WTC11 (cell line): ENCODE measurements around the gene GADD45B. TPM values are rescaled to one million over a fixed set of nuclear protein-coding genes. Genes with fewer than 3 reads are reported as not detected.

Experiments
- ATAC-seq: fragments of 200-7000 bp; cut with Tn5 transposase; 2 replicates; pipeline ENCODE4 v1.10.0; 2021; ENCODE audit warnings: mild to moderate bottlenecking, moderate library complexity
- CTCF ChIA-PET: fragments of 300-600 bp; sonication (Branson Sonifier 250); formaldehyde crosslinking; loops from one replicate; lab custom pipeline; 2021; ENCODE audit warnings: antibody characterized with exemption; lab: Charles Lee
- POLR2A ChIA-PET: fragments of 350-600 bp; sonication (Branson Sonifier 250); formaldehyde crosslinking; loops from one replicate; lab custom pipeline; 2021; ENCODE audit warnings: antibody characterized with exemption; lab: Charles Lee
- DNase-seq: peaks from one replicate; pipeline ENCODE4 v3.0.0; 2021; ENCODE audit warnings: low spot score
- H3K27ac Mint-ChIP-seq: 2 replicates; pipeline ENCODE4 v1.8.0; 2021; ENCODE audit warnings: mixed read lengths
- H3K27me3 Mint-ChIP-seq: 2 replicates; pipeline ENCODE4 v1.8.0; 2021; ENCODE audit warnings: low read depth, mild to moderate bottlenecking, moderate library complexity, mixed read lengths
- H3K36me3 Mint-ChIP-seq: 2 replicates; pipeline ENCODE4 v1.8.0; 2021; ENCODE audit warnings: mixed read lengths
- H3K4me1 Mint-ChIP-seq: 2 replicates; pipeline ENCODE4 v1.8.0; 2022; ENCODE audit warnings: mixed read lengths
- H3K4me3 Mint-ChIP-seq: 2 replicates; pipeline ENCODE4 v1.8.0; 2021; ENCODE audit warnings: mild to moderate bottlenecking, moderate library complexity, mixed read lengths
- H3K9me3 Mint-ChIP-seq: 2 replicates; pipeline ENCODE4 v1.8.0; 2021; ENCODE audit warnings: mixed read lengths
- ARID4B ChIP-seq: sonication (generic); formaldehyde crosslinking; IDR thresholded peaks from 2 replicates; pipeline ENCODE4 v1.8.0; 2023; ENCODE audit warnings: missing genetic modification reagents, mild to moderate bottlenecking, borderline replicate concordance
- CREM ChIP-seq: sonication (generic); formaldehyde crosslinking; IDR thresholded peaks from 2 replicates; pipeline ENCODE4 v1.8.1; 2022; ENCODE audit warnings: mild to moderate bottlenecking, missing genetic modification reagents, moderate library complexity
- CTCF ChIP-seq: fragments of 200-600 bp; IDR thresholded peaks from 2 replicates; pipeline ENCODE4 v1.8.0; 2022; ENCODE audit warnings: antibody characterized with exemption
- ELF4 ChIP-seq: sonication (generic); formaldehyde crosslinking; IDR thresholded peaks from 2 replicates; pipeline ENCODE4 v1.8.1; 2022; ENCODE audit warnings: low read depth, mild to moderate bottlenecking, moderate library complexity, missing genetic modification reagents
- FOXK1 ChIP-seq: sonication (generic); formaldehyde crosslinking; IDR thresholded peaks from 2 replicates; pipeline ENCODE4 v1.8.0; 2022; ENCODE audit warnings: mild to moderate bottlenecking, moderate library complexity, missing genetic modification reagents
- FOXP1 ChIP-seq: sonication (generic); formaldehyde crosslinking; IDR thresholded peaks from 2 replicates; pipeline ENCODE4 v1.8.0; 2022; ENCODE audit warnings: missing genetic modification reagents, mild to moderate bottlenecking, moderate library complexity, borderline replicate concordance
- GABPB1 ChIP-seq: sonication (generic); formaldehyde crosslinking; IDR thresholded peaks from 2 replicates; pipeline ENCODE4 v1.8.1; 2023; ENCODE audit warnings: mild to moderate bottlenecking, missing genetic modification reagents
- HMGXB4 ChIP-seq: sonication (generic); formaldehyde crosslinking; IDR thresholded peaks from 2 replicates; pipeline ENCODE4 v1.8.1; 2023; ENCODE audit warnings: mild to moderate bottlenecking, moderate library complexity, missing genetic modification reagents
- NR1H2 ChIP-seq: sonication (generic); formaldehyde crosslinking; IDR thresholded peaks from 2 replicates; pipeline ENCODE4 v1.9.0; 2021; ENCODE audit warnings: mild to moderate bottlenecking, moderate library complexity, missing genetic modification reagents
- OVOL2 ChIP-seq: fragments of 250-450 bp; sonication (Bioruptor Pico); IDR thresholded peaks from 2 replicates; pipeline ENCODE4 v1.9.0; 2021; ENCODE audit warnings: mild to moderate bottlenecking, borderline replicate concordance
- SOX15 ChIP-seq: fragments of 250-450 bp; sonication (Bioruptor Pico); IDR thresholded peaks from 2 replicates; pipeline ENCODE4 v1.9.0; 2021; ENCODE audit warnings: mild to moderate bottlenecking
- SP1 ChIP-seq: sonication (generic); formaldehyde crosslinking; conservative IDR thresholded peaks from 2 replicates; pipeline ENCODE4 v1.8.1; 2022; ENCODE audit warnings: missing genetic modification reagents
- ZBTB43 ChIP-seq: sonication (generic); formaldehyde crosslinking; IDR thresholded peaks from 2 replicates; pipeline ENCODE4 v1.8.1; 2023; ENCODE audit warnings: mild to moderate bottlenecking, missing genetic modification reagents
- ZNF138 ChIP-seq: sonication (generic); formaldehyde crosslinking; conservative IDR thresholded peaks from 2 replicates; pipeline ENCODE4 v1.8.1; 2022; ENCODE audit warnings: mild to moderate bottlenecking, moderate library complexity, missing genetic modification reagents
- ZNF317 ChIP-seq: sonication (generic); formaldehyde crosslinking; IDR thresholded peaks from 2 replicates; pipeline ENCODE4 v1.8.1; 2023; ENCODE audit warnings: low read depth, mild to moderate bottlenecking, moderate library complexity, missing genetic modification reagents, borderline replicate concordance
- ZNF423 ChIP-seq: fragments of 250-450 bp; sonication (Bioruptor Pico); IDR thresholded peaks from 2 replicates; pipeline ENCODE4 v2.1.2; 2022; ENCODE audit warnings: mild to moderate bottlenecking, moderate library complexity
- ZNF671 ChIP-seq: fragments of 250-450 bp; sonication (Bioruptor Pico); IDR thresholded peaks from 2 replicates; pipeline ENCODE4 v1.8.0; 2021; ENCODE audit warnings: mild to moderate bottlenecking
- ZSCAN18 ChIP-seq: fragments of 250-450 bp; sonication (Bioruptor Pico); IDR thresholded peaks from 2 replicates; pipeline ENCODE4 v2.1.2; 2022; ENCODE audit warnings: mild to moderate bottlenecking, moderate library complexity
- total RNA-seq: library from RNA; stranded (reverse); gene quantifications from 3 replicates; pipeline ENCODE4 v1.2.3, GENCODE V29; 2021

The GADD45B gene
- total RNA-seq, 1 experiment from 2014 or later, result 17.9 TPM

- DNase-seq, result peak; percentile 92
Observed at GRCh38 chr19:2474232-2475017, 1.5 kb upstream of the GADD45B start.

More at GRCh38 chr19:2474232-2475017, 1.5 kb upstream of the GADD45B start:
- peaks cover 23% of the 10 kb centered on the region for H3K4me1 Mint-ChIP-seq
- ChIA-PET POLR2A (interaction anchor here (0.6 to 4.1 kb wide), 3 partner anchors 11 to 137 kb away, joined by 7 to 59 read pairs (median 39); no protein-coding TSS in a partner anchor), CTCF (interaction anchor here (0.7 to 5.4 kb wide), 11 partner anchors 9 to 163 kb away, joined by 4 to 110 read pairs (median 11); no protein-coding TSS in a partner anchor)
- peak overlapping the region; percentile 93 for H3K4me3 Mint-ChIP-seq
- no peaks in the 10 kb centered on the region for H3K36me3 Mint-ChIP-seq
- TF ChIP-seq CTCF (peak; percentile 95), OVOL2 (CRISPR knock-in tag) (no peak), FOXP1 (CRISPR knock-in tag) (peak; percentile 78; the same call in 1 of the 2 replicates), ZNF671 (CRISPR knock-in tag) (no peak), ZNF423 (CRISPR knock-in tag) (peak; percentile 25; the same call in 1 of the 2 replicates), ARID4B (CRISPR knock-in tag) (peak; percentile 28; the same call in 1 of the 2 replicates), HMGXB4 (CRISPR knock-in tag) (peak; percentile 77; the same call in 1 of the 2 replicates), NR1H2 (no peak), ZNF138 (CRISPR knock-in tag) (no peak), ZBTB43 (CRISPR knock-in tag) (peak; percentile 40; the same call in 1 of the 2 replicates), ZSCAN18 (CRISPR knock-in tag) (no peak), GABPB1 (CRISPR knock-in tag) (peak; percentile 78), FOXK1 (CRISPR knock-in tag) (0 out of 2 replicates have a peak, but pooled peaks have one; percentile 47), CREM (CRISPR knock-in tag) (no peak), SP1 (CRISPR knock-in tag) (peak; percentile 88), ZNF317 (CRISPR knock-in tag) (no peak), SOX15 (CRISPR knock-in tag) (no peak), ELF4 (no peak)
- H3K27me3 Mint-ChIP-seq, result peaks cover 35% of the 10 kb centered on the region
- H3K27ac Mint-ChIP-seq, result no peak overlapping the region
- peak; percentile 46 for ATAC-seq
- H3K9me3 Mint-ChIP-seq, result no peaks in the 10 kb centered on the region
